GM23338 (cell line): ENCODE measurements around the gene NRGN. TPM values are rescaled to one million over a fixed set of nuclear protein-coding genes. Genes with fewer than 3 reads are reported as not detected.

Source experiments
- ATAC-seq: fragments of 200-7000 bp; cut with Tn5 transposase; 3 replicates; pipeline ENCODE4 v1.9.1; 2020
- DNase-seq: peaks from one replicate; pipeline ENCODE4 v3.0.0-alpha.2; 2015; ENCODE audit warnings: low spot score
- H2AFZ ChIP-seq: fragments of 200-600 bp; sonication (generic); 2 replicates; pipeline ENCODE4 v1.8.0; 2016; ENCODE audit warnings: antibody characterized with exemption, mild to moderate bottlenecking, moderate library complexity
- H3F3A ChIP-seq: fragments of 200-600 bp; sonication (generic); replicated peaks from 2 replicates; pipeline ENCODE4 v1.8.0; 2017; ENCODE audit warnings: antibody characterized with exemption, mixed run types, low read depth
- H3K27ac ChIP-seq: fragments of 200-600 bp; sonication (generic); 2 replicates; pipeline ENCODE4 v1.6.1; 2016; ENCODE audit warnings: low read depth
- H3K27me3 ChIP-seq: fragments of 200-600 bp; sonication (generic); 2 replicates; pipeline ENCODE4 v1.8.0; 2016; ENCODE audit warnings: mild to moderate bottlenecking, mixed run types, moderate library complexity; ENCODE audit not compliant: insufficient read depth
- H3K36me3 ChIP-seq: fragments of 200-600 bp; sonication (generic); 2 replicates; pipeline ENCODE4 v1.8.0; 2016; ENCODE audit warnings: mild to moderate bottlenecking; ENCODE audit not compliant: insufficient read depth
- H3K4me1 ChIP-seq: fragments of 200-600 bp; sonication (generic); 2 replicates; pipeline ENCODE4 v1.8.0; 2016; ENCODE audit warnings: mild to moderate bottlenecking, moderate library complexity; ENCODE audit not compliant: insufficient read depth
- H3K4me2 ChIP-seq: fragments of 200-600 bp; sonication (generic); 2 replicates; pipeline ENCODE4 v1.7.1; 2017; ENCODE audit warnings: mixed run types
- H3K4me3 ChIP-seq: fragments of 200-600 bp; sonication (generic); 2 replicates; pipeline ENCODE4 v1.6.1; 2016; ENCODE audit warnings: mixed run types
- H3K79me2 ChIP-seq: fragments of 200-600 bp; sonication (generic); replicated peaks from 2 replicates; pipeline ENCODE4 v1.8.0; 2017; ENCODE audit warnings: mild to moderate bottlenecking; ENCODE audit not compliant: insufficient read depth
- H3K9me2 ChIP-seq: fragments of 200-600 bp; sonication (generic); 2 replicates; pipeline ENCODE4 v1.8.0; 2017; ENCODE audit not compliant: insufficient read depth
- H4K20me1 ChIP-seq: fragments of 200-600 bp; sonication (generic); replicated peaks from 2 replicates; pipeline ENCODE4 v1.8.0; 2017; ENCODE audit warnings: mild to moderate bottlenecking; ENCODE audit not compliant: insufficient read depth
- H3K27ac Mint-ChIP-seq: 2 replicates; pipeline ENCODE4 v1.8.0; 2020; ENCODE audit warnings: inconsistent platforms, mild to moderate bottlenecking, moderate library complexity, mixed read lengths
- H3K27me3 Mint-ChIP-seq: 3 replicates; pipeline ENCODE4 v1.8.0; 2022; ENCODE audit warnings: low read depth, mild to moderate bottlenecking, moderate library complexity, mixed read lengths, inconsistent platforms; ENCODE audit not compliant: insufficient read depth, poor library complexity
- H3K36me3 Mint-ChIP-seq: 3 replicates; pipeline ENCODE4 v1.8.0; 2021; ENCODE audit warnings: low read depth, mild to moderate bottlenecking, inconsistent platforms, moderate library complexity, mixed read lengths
- H3K4me1 Mint-ChIP-seq: 3 replicates; pipeline ENCODE4 v1.8.0; 2020; ENCODE audit warnings: mild to moderate bottlenecking, inconsistent platforms, mixed read lengths
- H3K4me3 Mint-ChIP-seq: 3 replicates; pipeline ENCODE4 v1.8.0; 2021; ENCODE audit warnings: moderate library complexity, mild to moderate bottlenecking, inconsistent platforms, mixed read lengths
- H3K9me3 Mint-ChIP-seq: 3 replicates; pipeline ENCODE4 v1.8.0; 2020; ENCODE audit warnings: moderate library complexity, mild to moderate bottlenecking, inconsistent platforms, mixed read lengths
- CREB1 ChIP-seq: fragments of 250-450 bp; sonication (Bioruptor Pico); IDR thresholded peaks from 2 replicates; pipeline ENCODE4 v1.5.0; 2020; ENCODE audit warnings: low read depth, mild to moderate bottlenecking, moderate library complexity
- ETS1 ChIP-seq: IDR thresholded peaks from 2 replicates; pipeline ENCODE4 v1.6.1; 2016; ENCODE audit warnings: antibody characterized with exemption
- EZH2 ChIP-seq: fragments of 200-600 bp; sonication (generic); IDR thresholded peaks from one replicate; pipeline ENCODE4 v1.8.0; 2017; ENCODE audit warnings: antibody characterized with exemption, mild to moderate bottlenecking, low read depth; ENCODE audit not compliant: unreplicated experiment
- EZH2phosphoT487 ChIP-seq: fragments of 200-600 bp; sonication (generic); IDR thresholded peaks from one replicate; pipeline ENCODE4 v1.8.1; 2018; ENCODE audit warnings: antibody characterized with exemption; ENCODE audit not compliant: unreplicated experiment
- NANOG ChIP-seq: IDR thresholded peaks from 2 replicates; pipeline ENCODE4 v1.6.1; 2016; ENCODE audit warnings: antibody characterized with exemption, borderline replicate concordance
- POLR2AphosphoS5 ChIP-seq: IDR thresholded peaks from 2 replicates; pipeline ENCODE4 v1.6.1; 2016; ENCODE audit warnings: antibody characterized with exemption, low read depth
- STAT1 ChIP-seq: IDR thresholded peaks from one replicate; pipeline ENCODE4 v1.6.1; 2016; ENCODE audit warnings: antibody characterized with exemption; ENCODE audit not compliant: unreplicated experiment
- polyA plus RNA-seq: library from polyadenylated mRNA; unstranded; fragments of >200 nt; fragmentation: Nextera tagmentation; extraction: Ambion mirVana; gene quantifications from 2 replicates; pipeline ENCODE4 v1.2.1, GENCODE V29; 2016
- total RNA-seq: library from RNA; depleted of rRNA; stranded (reverse); fragments of >200 nt; shearing (Covaris generic); gene quantifications from 2 replicates; pipeline ENCODE4 v1.2.3, GENCODE V29; 2014
- TF ChIP-seq, protein P1 (sequence below), 2 experiments: fragments of 200-600 bp in 1 of 2; sonication (generic) in 1 of 2; conservative IDR thresholded peaks; 2 replicates each; pipeline versions ENCODE4 v1.5.1 to v1.6.1; 2016 to 2017; ENCODE audit warnings: antibody characterized with exemption in 2 of 2, low read depth in 2 of 2, mild to moderate bottlenecking in 2 of 2, moderate library complexity in 1 of 2
- TF ChIP-seq, protein P2 (sequence below): IDR thresholded peaks from one replicate; pipeline ENCODE4 v1.6.1; 2018; ENCODE audit warnings: antibody characterized with exemption; ENCODE audit not compliant: unreplicated experiment

The NRGN gene
- total and polyA plus RNA-seq, 2 experiments from 2014 or later, result 0.24 to 0.61 TPM

DNA sequence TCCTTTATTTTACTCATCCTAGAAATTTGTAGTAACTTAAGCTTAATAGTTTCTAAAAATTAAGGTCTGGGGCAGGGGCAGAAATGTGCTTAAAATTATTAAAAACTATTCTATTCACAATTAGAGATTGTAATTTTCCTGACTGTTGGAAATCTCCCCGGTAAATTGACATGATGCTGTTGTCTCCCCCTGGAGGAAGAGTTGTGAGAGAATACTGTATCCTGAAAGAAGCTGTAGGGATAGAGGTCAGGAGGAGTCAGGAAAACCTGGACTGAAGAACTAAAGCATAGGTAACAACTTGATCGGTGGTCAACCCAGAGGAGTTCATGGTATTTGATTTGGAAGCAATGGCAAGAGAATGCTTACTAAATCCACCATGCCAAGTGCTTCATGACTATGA lies 38.5 kb downstream of the NRGN start:
- no peaks in the 10 kb centered on the region for H3K27me3 Mint-ChIP-seq
- Histone ChIP-seq H3K36me3 (no peaks in the 10 kb centered on the region; the same call in 1 of the 2 replicates), H2AFZ (no peak overlapping the region), H3K27me3 (no peaks in the 10 kb centered on the region), H4K20me1 (peaks cover 8% of the 10 kb centered on the region), H3K9me2 (no peaks in the 10 kb centered on the region), H3F3A (no peaks in the 10 kb centered on the region), H3K4me2 (no peak overlapping the region), H3K4me3 (no peak overlapping the region), H3K79me2 (peaks cover 67% of the 10 kb centered on the region), H3K4me1 (no peaks in the 10 kb centered on the region), H3K27ac (no peak overlapping the region)
- peaks cover 9% of the 10 kb centered on the region; the same call in 2 of the 3 replicates for H3K4me1 Mint-ChIP-seq
- H3K4me3 Mint-ChIP-seq, result no peak overlapping the region
- peak; percentile 59 for DNase-seq
- ATAC-seq, result peak; percentile 82
- peaks cover 7% of the 10 kb centered on the region; the same call in 2 of the 3 replicates for H3K36me3 Mint-ChIP-seq
- no peak overlapping the region for H3K27ac Mint-ChIP-seq
- TF ChIP-seq, protein P1, sequence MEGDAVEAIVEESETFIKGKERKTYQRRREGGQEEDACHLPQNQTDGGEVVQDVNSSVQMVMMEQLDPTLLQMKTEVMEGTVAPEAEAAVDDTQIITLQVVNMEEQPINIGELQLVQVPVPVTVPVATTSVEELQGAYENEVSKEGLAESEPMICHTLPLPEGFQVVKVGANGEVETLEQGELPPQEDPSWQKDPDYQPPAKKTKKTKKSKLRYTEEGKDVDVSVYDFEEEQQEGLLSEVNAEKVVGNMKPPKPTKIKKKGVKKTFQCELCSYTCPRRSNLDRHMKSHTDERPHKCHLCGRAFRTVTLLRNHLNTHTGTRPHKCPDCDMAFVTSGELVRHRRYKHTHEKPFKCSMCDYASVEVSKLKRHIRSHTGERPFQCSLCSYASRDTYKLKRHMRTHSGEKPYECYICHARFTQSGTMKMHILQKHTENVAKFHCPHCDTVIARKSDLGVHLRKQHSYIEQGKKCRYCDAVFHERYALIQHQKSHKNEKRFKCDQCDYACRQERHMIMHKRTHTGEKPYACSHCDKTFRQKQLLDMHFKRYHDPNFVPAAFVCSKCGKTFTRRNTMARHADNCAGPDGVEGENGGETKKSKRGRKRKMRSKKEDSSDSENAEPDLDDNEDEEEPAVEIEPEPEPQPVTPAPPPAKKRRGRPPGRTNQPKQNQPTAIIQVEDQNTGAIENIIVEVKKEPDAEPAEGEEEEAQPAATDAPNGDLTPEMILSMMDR (conservative IDR thresholded peaks at IDR 0.05; ENCODE audit: low read depth in 2 of 2), result peak; percentile 61 to 79
- TF ChIP-seq POLR2AphosphoS5, result no peak
- H3K9me3 Mint-ChIP-seq, result no peaks in the 10 kb centered on the region

DNA sequence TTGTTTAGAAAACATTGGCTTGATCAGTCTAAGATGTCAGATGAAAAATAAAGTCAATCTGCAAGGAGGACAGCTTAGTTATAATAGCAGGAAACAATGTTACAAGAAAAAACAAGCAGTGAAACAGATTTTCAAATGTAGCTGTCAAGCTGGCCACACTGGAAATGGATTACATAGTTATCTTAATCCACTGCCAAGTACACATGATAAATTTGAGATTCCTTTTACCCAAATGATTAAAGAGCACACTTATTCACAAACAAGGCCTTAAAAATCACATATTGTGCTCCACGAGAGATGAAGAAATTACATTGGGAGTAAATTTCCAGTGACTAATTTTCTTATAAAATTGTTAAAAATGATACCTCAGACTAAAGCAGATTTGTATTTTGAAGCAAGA lies 39.8 kb downstream of the NRGN start:
- Histone ChIP-seq H3K4me2 (no peak overlapping the region), H3K27ac (no peak overlapping the region), H3K9me2 (no peaks in the 10 kb centered on the region), H4K20me1 (peaks cover 5% of the 10 kb centered on the region), H3K4me3 (no peak overlapping the region), H3K36me3 (no peaks in the 10 kb centered on the region; the same call in 1 of the 2 replicates), H3K27me3 (no peaks in the 10 kb centered on the region), H3K79me2 (peaks cover 72% of the 10 kb centered on the region), H2AFZ (no peak overlapping the region), H3K4me1 (no peaks in the 10 kb centered on the region), H3F3A (no peaks in the 10 kb centered on the region)
- Mint-ChIP-seq H3K4me1 (peaks cover 9% of the 10 kb centered on the region; the same call in 2 of the 3 replicates), H3K27ac (no peak overlapping the region), H3K27me3 (no peaks in the 10 kb centered on the region), H3K36me3 (peaks cover 7% of the 10 kb centered on the region; the same call in 2 of the 3 replicates), H3K4me3 (no peak overlapping the region), H3K9me3 (no peaks in the 10 kb centered on the region)
- ATAC-seq (no peak), DNase-seq (no peak)
- TF ChIP-seq, protein P2, sequence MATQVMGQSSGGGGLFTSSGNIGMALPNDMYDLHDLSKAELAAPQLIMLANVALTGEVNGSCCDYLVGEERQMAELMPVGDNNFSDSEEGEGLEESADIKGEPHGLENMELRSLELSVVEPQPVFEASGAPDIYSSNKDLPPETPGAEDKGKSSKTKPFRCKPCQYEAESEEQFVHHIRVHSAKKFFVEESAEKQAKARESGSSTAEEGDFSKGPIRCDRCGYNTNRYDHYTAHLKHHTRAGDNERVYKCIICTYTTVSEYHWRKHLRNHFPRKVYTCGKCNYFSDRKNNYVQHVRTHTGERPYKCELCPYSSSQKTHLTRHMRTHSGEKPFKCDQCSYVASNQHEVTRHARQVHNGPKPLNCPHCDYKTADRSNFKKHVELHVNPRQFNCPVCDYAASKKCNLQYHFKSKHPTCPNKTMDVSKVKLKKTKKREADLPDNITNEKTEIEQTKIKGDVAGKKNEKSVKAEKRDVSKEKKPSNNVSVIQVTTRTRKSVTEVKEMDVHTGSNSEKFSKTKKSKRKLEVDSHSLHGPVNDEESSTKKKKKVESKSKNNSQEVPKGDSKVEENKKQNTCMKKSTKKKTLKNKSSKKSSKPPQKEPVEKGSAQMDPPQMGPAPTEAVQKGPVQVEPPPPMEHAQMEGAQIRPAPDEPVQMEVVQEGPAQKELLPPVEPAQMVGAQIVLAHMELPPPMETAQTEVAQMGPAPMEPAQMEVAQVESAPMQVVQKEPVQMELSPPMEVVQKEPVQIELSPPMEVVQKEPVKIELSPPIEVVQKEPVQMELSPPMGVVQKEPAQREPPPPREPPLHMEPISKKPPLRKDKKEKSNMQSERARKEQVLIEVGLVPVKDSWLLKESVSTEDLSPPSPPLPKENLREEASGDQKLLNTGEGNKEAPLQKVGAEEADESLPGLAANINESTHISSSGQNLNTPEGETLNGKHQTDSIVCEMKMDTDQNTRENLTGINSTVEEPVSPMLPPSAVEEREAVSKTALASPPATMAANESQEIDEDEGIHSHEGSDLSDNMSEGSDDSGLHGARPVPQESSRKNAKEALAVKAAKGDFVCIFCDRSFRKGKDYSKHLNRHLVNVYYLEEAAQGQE, result no peak
- TF ChIP-seq ETS1, result no peak
- no peak for TF ChIP-seq EZH2
- TF ChIP-seq, protein P1 (conservative IDR thresholded peaks at IDR 0.05; ENCODE audit: low read depth in 2 of 2), result no peak
- no peak for TF ChIP-seq EZH2phosphoT487
- no peak for TF ChIP-seq CREB1 (CRISPR knock-in tag)
- no peak for TF ChIP-seq NANOG
- no peak for TF ChIP-seq STAT1
